WTC11 (cell line): ENCODE measurements around the gene HSDL1. TPM values are rescaled to one million over a fixed set of nuclear protein-coding genes. Genes with fewer than 3 reads are reported as not detected.

Experiments
- ATAC-seq: fragments of 200-7000 bp; cut with Tn5 transposase; 2 replicates; pipeline ENCODE4 v1.10.0; 2021; ENCODE audit warnings: mild to moderate bottlenecking, moderate library complexity
- Bru-seq: library from RNA; stranded (reverse); fragments of 400-500 nt; gene quantifications from one replicate; lab custom pipeline; 2021; lab: Mats Ljungman, UMichigan
- CTCF ChIA-PET: fragments of 300-600 bp; sonication (Branson Sonifier 250); formaldehyde crosslinking; loops from one replicate; lab custom pipeline; 2021; ENCODE audit warnings: antibody characterized with exemption; lab: Charles Lee
- POLR2A ChIA-PET: fragments of 350-600 bp; sonication (Branson Sonifier 250); formaldehyde crosslinking; loops from one replicate; lab custom pipeline; 2021; ENCODE audit warnings: antibody characterized with exemption; lab: Charles Lee
- DNase-seq: peaks from one replicate; pipeline ENCODE4 v3.0.0; 2021; ENCODE audit warnings: low spot score
- H3K27ac Mint-ChIP-seq: 2 replicates; pipeline ENCODE4 v1.8.0; 2021; ENCODE audit warnings: mixed read lengths
- H3K27me3 Mint-ChIP-seq: 2 replicates; pipeline ENCODE4 v1.8.0; 2021; ENCODE audit warnings: low read depth, mild to moderate bottlenecking, moderate library complexity, mixed read lengths
- H3K36me3 Mint-ChIP-seq: 2 replicates; pipeline ENCODE4 v1.8.0; 2021; ENCODE audit warnings: mixed read lengths
- H3K4me1 Mint-ChIP-seq: 2 replicates; pipeline ENCODE4 v1.8.0; 2022; ENCODE audit warnings: mixed read lengths
- H3K4me3 Mint-ChIP-seq: 2 replicates; pipeline ENCODE4 v1.8.0; 2021; ENCODE audit warnings: mild to moderate bottlenecking, moderate library complexity, mixed read lengths
- H3K9me3 Mint-ChIP-seq: 2 replicates; pipeline ENCODE4 v1.8.0; 2021; ENCODE audit warnings: mixed read lengths
- ATF1 ChIP-seq: sonication (generic); formaldehyde crosslinking; IDR thresholded peaks from 2 replicates; pipeline ENCODE4 v1.8.1; 2023; ENCODE audit warnings: mild to moderate bottlenecking, moderate library complexity, missing genetic modification reagents
- E2F5 ChIP-seq: sonication (generic); formaldehyde crosslinking; IDR thresholded peaks from 2 replicates; pipeline ENCODE4 v1.8.1; 2022; ENCODE audit warnings: mild to moderate bottlenecking, moderate library complexity, missing genetic modification reagents
- ERG ChIP-seq: fragments of 250-450 bp; sonication (Bioruptor Pico); IDR thresholded peaks from 2 replicates; pipeline ENCODE4 v1.8.0; 2021; ENCODE audit warnings: mild to moderate bottlenecking
- ETV6 ChIP-seq: sonication (generic); formaldehyde crosslinking; IDR thresholded peaks from 2 replicates; pipeline ENCODE4 v1.8.1; 2022; ENCODE audit warnings: mild to moderate bottlenecking, missing genetic modification reagents
- FOXP4 ChIP-seq: sonication (generic); formaldehyde crosslinking; IDR thresholded peaks from 2 replicates; pipeline ENCODE4 v1.8.0; 2022; ENCODE audit warnings: mild to moderate bottlenecking, missing genetic modification reagents
- GABPB1 ChIP-seq: sonication (generic); formaldehyde crosslinking; IDR thresholded peaks from 2 replicates; pipeline ENCODE4 v1.8.1; 2023; ENCODE audit warnings: mild to moderate bottlenecking, missing genetic modification reagents
- GRHL2 ChIP-seq: fragments of 250-450 bp; sonication (Bioruptor Pico); IDR thresholded peaks from 2 replicates; pipeline ENCODE4 v1.8.0; 2022; ENCODE audit warnings: mild to moderate bottlenecking, moderate library complexity; ENCODE audit not compliant: insufficient replicate concordance, severe bottlenecking
- IRF1 ChIP-seq: sonication (generic); formaldehyde crosslinking; IDR thresholded peaks from 2 replicates; pipeline ENCODE4 v1.8.0; 2023; ENCODE audit warnings: missing genetic modification reagents
- KAT7 ChIP-seq: sonication (generic); formaldehyde crosslinking; IDR thresholded peaks from 2 replicates; pipeline ENCODE4 v1.8.1; 2023; ENCODE audit warnings: missing genetic modification reagents, mild to moderate bottlenecking, borderline replicate concordance
- NFE2L1 ChIP-seq: sonication (generic); formaldehyde crosslinking; IDR thresholded peaks from 2 replicates; pipeline ENCODE4 v1.8.1; 2023; ENCODE audit warnings: missing genetic modification reagents
- NR1H2 ChIP-seq: sonication (generic); formaldehyde crosslinking; IDR thresholded peaks from 2 replicates; pipeline ENCODE4 v1.9.0; 2021; ENCODE audit warnings: mild to moderate bottlenecking, moderate library complexity, missing genetic modification reagents
- PRRX2 ChIP-seq: fragments of 250-450 bp; sonication (Bioruptor Pico); IDR thresholded peaks from 2 replicates; pipeline ENCODE4 v1.8.0; 2021; ENCODE audit warnings: mild to moderate bottlenecking
- SOX15 ChIP-seq: fragments of 250-450 bp; sonication (Bioruptor Pico); IDR thresholded peaks from 2 replicates; pipeline ENCODE4 v1.9.0; 2021; ENCODE audit warnings: mild to moderate bottlenecking
- SP1 ChIP-seq: sonication (generic); formaldehyde crosslinking; conservative IDR thresholded peaks from 2 replicates; pipeline ENCODE4 v1.8.1; 2022; ENCODE audit warnings: missing genetic modification reagents
- TP53 ChIP-seq: sonication (generic); formaldehyde crosslinking; IDR thresholded peaks from 2 replicates; pipeline ENCODE4 v1.8.1; 2023; ENCODE audit warnings: mild to moderate bottlenecking, missing genetic modification reagents
- USF1 ChIP-seq: sonication (generic); formaldehyde crosslinking; IDR thresholded peaks from 2 replicates; pipeline ENCODE4 v1.8.0; 2022; ENCODE audit warnings: mild to moderate bottlenecking, missing genetic modification reagents
- USF2 ChIP-seq: sonication (generic); formaldehyde crosslinking; IDR thresholded peaks from 2 replicates; pipeline ENCODE4 v1.8.1; 2023; ENCODE audit warnings: mild to moderate bottlenecking, missing genetic modification reagents, moderate library complexity
- ZNF121 ChIP-seq: sonication (generic); formaldehyde crosslinking; IDR thresholded peaks from 2 replicates; pipeline ENCODE4 v1.8.0; 2023; ENCODE audit warnings: missing genetic modification reagents
- ZNF263 ChIP-seq: sonication (generic); formaldehyde crosslinking; IDR thresholded peaks from 2 replicates; pipeline ENCODE4 v1.8.1; 2022; ENCODE audit warnings: low read depth, mild to moderate bottlenecking, moderate library complexity, missing genetic modification reagents
- ZNF423 ChIP-seq: fragments of 250-450 bp; sonication (Bioruptor Pico); IDR thresholded peaks from 2 replicates; pipeline ENCODE4 v2.1.2; 2022; ENCODE audit warnings: mild to moderate bottlenecking, moderate library complexity
- ZNF532 ChIP-seq: fragments of 250-450 bp; sonication (Bioruptor Pico); IDR thresholded peaks from 2 replicates; pipeline ENCODE4 v1.9.0; 2021; ENCODE audit warnings: mild to moderate bottlenecking, borderline replicate concordance
- ZSCAN18 ChIP-seq: fragments of 250-450 bp; sonication (Bioruptor Pico); IDR thresholded peaks from 2 replicates; pipeline ENCODE4 v2.1.2; 2022; ENCODE audit warnings: mild to moderate bottlenecking, moderate library complexity
- long read RNA-seq, 3 experiments: library from RNA in 1 of 3; library from capped mRNA in 1 of 3; library from polyadenylated mRNA in 1 of 3; unstranded in 2 of 3; stranded (forward) in 1 of 3; transcript quantifications; one replicate each; pipeline ENCODE4 v2.0.0, GENCODE V29; 2021
- total RNA-seq: library from RNA; stranded (reverse); gene quantifications from 3 replicates; pipeline ENCODE4 v1.2.3, GENCODE V29; 2021

The HSDL1 gene
- 48.6 to 58.1 TPM (median 53.4 TPM) in 3 replicates for total RNA-seq
- percentile 81 among the genes with signal in this experiment for Bru-seq, nascent RNA
- long read RNA-seq, experiment 1, transcript HSDL1-208 (1 exons, 3,059 nt): minor isoform, 9 of 201 reads
- long read RNA-seq, experiment 1, transcript HSDL1-201 (6 exons, 3,519 nt): major isoform, 145 of 201 reads
- long read RNA-seq, experiment 1, transcript HSDL1-202 (7 exons, 1,493 nt): minor isoform, 9 of 201 reads
- long read RNA-seq, experiment 1, partial matches to known transcripts: 15 of 201 reads
- long read RNA-seq, experiment 1, other reads (novel, unspliced or antisense): 23 of 201 reads
- long read RNA-seq, experiment 2, transcript HSDL1-208 (1 exons, 3,059 nt): major isoform, 21 of 57 reads
- long read RNA-seq, experiment 2, transcript HSDL1-201 (6 exons, 3,519 nt): minor isoform, 17 of 57 reads
- long read RNA-seq, experiment 2, partial matches to known transcripts: 10 of 57 reads
- long read RNA-seq, experiment 2, other reads (novel, unspliced or antisense): 4 of 57 reads
- long read RNA-seq, experiment 3, transcript HSDL1-201 (6 exons, 3,519 nt): major isoform, 17 of 23 reads
- long read RNA-seq, experiment 3, partial matches to known transcripts: 2 of 23 reads
- long read RNA-seq, experiment 3, other reads (novel, unspliced or antisense): 3 of 23 reads

GRCh38 chr16:84144859-84145639, at the start of gene HSDL1, which contains the start of gene DNAAF1:
HSDL1 (minus strand) TSS chr16:84145177; CDS start chr16:84131321, 13,856 bp downstream.
DNAAF1 (plus strand) TSS chr16:84145308; CDS start chr16:84145441, 133 bp downstream.
- Mint-ChIP-seq H3K27ac (peak within 1 kb of the TSS; percentile 92), H3K27me3 (peaks cover 13% of the 10 kb centered on the region), H3K4me3 (peak within 1 kb of the TSS; percentile 98), H3K4me1 (peaks cover 12% of the 10 kb centered on the region), H3K36me3 (0 out of 2 replicates have a peak, but pooled peaks cover 6% of the 10 kb centered on the region), H3K9me3 (0 out of 2 replicates have a peak, but pooled peaks cover 6% of the 10 kb centered on the region)
- ChIA-PET CTCF (interaction anchor here (0.5 to 3.0 kb wide), 10 partner anchors 16 to 1409 kb away, joined by 3 to 19 read pairs (median 4); partner anchors contain the start of genes MBTPS1 and TAF1C), POLR2A (interaction anchor here (1.8 kb wide), 1 partner anchor 28 kb away, joined by 7 read pairs; the partner anchor contains the start of gene MBTPS1)
- ATAC-seq (peak; percentile 71), DNase-seq (peak; percentile 93)
- no peak for TF ChIP-seq PRRX2 (CRISPR knock-in tag)
- no peak for TF ChIP-seq ZNF263 (CRISPR knock-in tag)
- no peak for TF ChIP-seq IRF1 (CRISPR knock-in tag)
- no peak for TF ChIP-seq SOX15 (CRISPR knock-in tag)
- no peak for TF ChIP-seq ATF1 (CRISPR knock-in tag)
- no peak for TF ChIP-seq ZSCAN18 (CRISPR knock-in tag)
- no peak for TF ChIP-seq GRHL2 (CRISPR knock-in tag)
- TF ChIP-seq SP1 (CRISPR knock-in tag): peak; percentile 82
- 0 out of 2 replicates have a peak, but pooled peaks have one; percentile 41 for TF ChIP-seq KAT7 (CRISPR knock-in tag)
- no peak for TF ChIP-seq ZNF532 (CRISPR knock-in tag)
- peak; percentile 99 for TF ChIP-seq USF2
- TF ChIP-seq ETV6: no peak
- TF ChIP-seq USF1 (CRISPR knock-in tag): peak; percentile 84
- no peak for TF ChIP-seq FOXP4
- no peak for TF ChIP-seq NFE2L1 (CRISPR knock-in tag)
- no peak for TF ChIP-seq ZNF423
- TF ChIP-seq ERG (CRISPR knock-in tag): no peak
- TF ChIP-seq NR1H2 (CRISPR knock-in tag): no peak
- TF ChIP-seq TP53: no peak
- TF ChIP-seq E2F5 (CRISPR knock-in tag): 0 out of 2 replicates have a peak, but pooled peaks have one; percentile 50
- no peak for TF ChIP-seq ZNF121 (CRISPR knock-in tag)
- TF ChIP-seq GABPB1 (CRISPR knock-in tag): no peak
